Mesodermal cell (in vitro differentiated cells): ENCODE data around the gene CEP43.

Experiments used
- H3K27ac ChIP-seq: 2 replicates; pipeline ENCODE4 v1.7.0; 2013; ENCODE audit warnings: mild to moderate bottlenecking, low read depth, low read length, moderate library complexity; ENCODE audit not compliant: severe bottlenecking
- H3K36me3 ChIP-seq: 2 replicates; pipeline ENCODE4 v1.7.1; 2013; ENCODE audit warnings: mild to moderate bottlenecking, low read length, moderate library complexity; ENCODE audit not compliant: control insufficient read depth, insufficient read depth
- H3K4me1 ChIP-seq: one replicate; pipeline ENCODE4 v1.7.1; 2013; ENCODE audit warnings: mild to moderate bottlenecking, low read length; ENCODE audit not compliant: insufficient read depth, control insufficient read depth, poor library complexity, severe bottlenecking
- H3K4me3 ChIP-seq: 2 replicates; pipeline ENCODE4 v1.7.0; 2013; ENCODE audit warnings: low read length, control low read depth, mild to moderate bottlenecking; ENCODE audit not compliant: insufficient read depth, poor library complexity, severe bottlenecking; ENCODE audit errors: extremely low read depth
- H3K9me3 ChIP-seq: 2 replicates; pipeline ENCODE4 v1.7.1; 2013; ENCODE audit warnings: mild to moderate bottlenecking, low read length, moderate library complexity; ENCODE audit not compliant: control insufficient read depth
- WGBS, 2 experiments: methylation state at CpG; one replicate each; pipeline ENCODE4 v1.1.5; 2013; ENCODE audit warnings: missing lambda C conversion rate in 2 of 2; ENCODE audit not compliant: insufficient coverage in 2 of 2; 5-methylcytosine and 5-hydroxymethylcytosine counted together

The CEP43 gene

GRCh38 chr6:166969390-166970002, 29.7 kb upstream of the CEP43 start:
- Histone ChIP-seq H3K4me3 (no peak overlapping the region), H3K27ac (no peak overlapping the region), H3K9me3 (peaks cover 27% of the 10 kb centered on the region), H3K36me3 (peaks cover 52% of the 10 kb centered on the region), H3K4me1 (no peaks in the 10 kb centered on the region)
- 95% methylated on average over 7 of the region's 8 CpGs for WGBS, 2 experiments

GRCh38 chr6:166970091-166970490, 29.1 kb upstream of the CEP43 start:
- H3K4me1 ChIP-seq, result no peaks in the 10 kb centered on the region
- H3K36me3 ChIP-seq, result peaks cover 58% of the 10 kb centered on the region
- H3K4me3 ChIP-seq, result no peak overlapping the region
- no peak overlapping the region for H3K27ac ChIP-seq
- H3K9me3 ChIP-seq, result peaks cover 21% of the 10 kb centered on the region

- Histone ChIP-seq H3K27ac (no peak overlapping the region), H3K36me3 (peaks cover 58% of the 10 kb centered on the region)
- 96% methylated on average over 16 to 17 of the region's 17 CpGs for WGBS, 2 experiments
Measured at GRCh38 chr6:166970776-166971175, 28.4 kb upstream of the CEP43 start.

GRCh38 chr6:166971271-166971670, 27.9 kb upstream of the CEP43 start:
- WGBS, 2 experiments, result 95 to 96% methylated on average over 5 to 8 of the region's 8 CpGs
- H3K27ac ChIP-seq, result no peak overlapping the region
- no peaks in the 10 kb centered on the region for H3K4me1 ChIP-seq
- H3K9me3 ChIP-seq, result peaks cover 21% of the 10 kb centered on the region
- H3K36me3 ChIP-seq, result peaks cover 60% of the 10 kb centered on the region
- no peak overlapping the region for H3K4me3 ChIP-seq

More at GRCh38 chr6:166970776-166971175, 28.4 kb upstream of the CEP43 start:
- no peak overlapping the region for H3K4me3 ChIP-seq
- peaks cover 21% of the 10 kb centered on the region for H3K9me3 ChIP-seq
- no peaks in the 10 kb centered on the region for H3K4me1 ChIP-seq

- Histone ChIP-seq H3K9me3 (peaks cover 14% of the 10 kb centered on the region), H3K4me1 (no peaks in the 10 kb centered on the region), H3K36me3 (peaks cover 66% of the 10 kb centered on the region), H3K27ac (no peak overlapping the region), H3K4me3 (no peak overlapping the region)
- 90 to 100% methylated on average over 2 of the region's 2 CpGs for WGBS, 2 experiments
Measured at GRCh38 chr6:166972101-166972500, 27.1 kb upstream of the CEP43 start.

- WGBS, 2 experiments, result 100% methylated on average over 1 of the region's 2 CpGs; no CpG with 5 or more reads in 1 of the 2 experiments
- Histone ChIP-seq H3K4me1 (no peaks in the 10 kb centered on the region), H3K27ac (no peak overlapping the region), H3K9me3 (no peaks in the 10 kb centered on the region), H3K36me3 (peaks cover 57% of the 10 kb centered on the region), H3K4me3 (no peak overlapping the region)
Measured at GRCh38 chr6:166976636-166977035, 22.6 kb upstream of the CEP43 start.

GRCh38 chr6:166977621-166978525, 21.3 kb upstream of the CEP43 start:
- Histone ChIP-seq H3K27ac (no peak overlapping the region), H3K36me3 (peaks cover 53% of the 10 kb centered on the region), H3K4me3 (no peak overlapping the region), H3K9me3 (no peaks in the 10 kb centered on the region), H3K4me1 (no peaks in the 10 kb centered on the region)
- 100% methylated on average over 2 of the region's 9 CpGs for WGBS, 2 experiments

GRCh38 chr6:166980738-166981137, 18.5 kb upstream of the CEP43 start:
- no peak overlapping the region for H3K27ac ChIP-seq
- H3K4me1 ChIP-seq, result no peaks in the 10 kb centered on the region
- WGBS, 2 experiments, result 100% methylated on average over 1 of the region's 3 CpGs; no CpG with 5 or more reads in 1 of the 2 experiments
- H3K9me3 ChIP-seq, result no peaks in the 10 kb centered on the region
- H3K36me3 ChIP-seq, result peaks cover 46% of the 10 kb centered on the region
- no peak overlapping the region for H3K4me3 ChIP-seq

GRCh38 chr6:166987448-166987847, 11.7 kb upstream of the CEP43 start:
- Histone ChIP-seq H3K36me3 (peaks cover 38% of the 10 kb centered on the region), H3K4me1 (peaks cover 5% of the 10 kb centered on the region), H3K9me3 (no peaks in the 10 kb centered on the region), H3K27ac (no peak overlapping the region), H3K4me3 (no peak overlapping the region)
- WGBS, 2 experiments, result 83 to 100% methylated on average over 1 to 2 of the region's 6 CpGs

GRCh38 chr6:166987930-166988329, 11.3 kb upstream of the CEP43 start:
- no peak overlapping the region for H3K4me3 ChIP-seq

More at GRCh38 chr6:166987930-166988329, 11.3 kb upstream of the CEP43 start:
- H3K9me3 ChIP-seq, result no peaks in the 10 kb centered on the region
- H3K27ac ChIP-seq, result no peak overlapping the region
- peaks cover 38% of the 10 kb centered on the region for H3K36me3 ChIP-seq
- H3K4me1 ChIP-seq, result peaks cover 5% of the 10 kb centered on the region
- 92 to 97% methylated on average over 2 of the region's 3 CpGs for WGBS, 2 experiments
